Adrenal gland (tissue), 5 donors: Measurements from ENCODE around the gene CAPN7.

Experiments used
- CTCF ChIP-seq, 6 experiments: fragments of 450-650 bp in 4 of 6; fragments of 200-600 bp in 2 of 6; sonication (generic) in 1 of 6; IDR thresholded peaks; 1 replicate in 5 of 6; 2 replicates in 1 of 6; pipeline versions ENCODE4 v1.5.1 to v1.8.0; 2016 to 2021; ENCODE audit warnings: antibody characterized with exemption in 6 of 6, mild to moderate bottlenecking in 2 of 6, moderate library complexity in 1 of 6
- POLR2A ChIP-seq, 2 donors: fragments of 450-650 bp; IDR thresholded peaks; one replicate each; pipeline ENCODE4 v1.6.1; 2017; ENCODE audit warnings: antibody characterized with exemption in 2 of 2, mild to moderate bottlenecking in 2 of 2, moderate library complexity in 1 of 2
- donor health status: DM: no; HTN: no; CAD: no.

DNA sequence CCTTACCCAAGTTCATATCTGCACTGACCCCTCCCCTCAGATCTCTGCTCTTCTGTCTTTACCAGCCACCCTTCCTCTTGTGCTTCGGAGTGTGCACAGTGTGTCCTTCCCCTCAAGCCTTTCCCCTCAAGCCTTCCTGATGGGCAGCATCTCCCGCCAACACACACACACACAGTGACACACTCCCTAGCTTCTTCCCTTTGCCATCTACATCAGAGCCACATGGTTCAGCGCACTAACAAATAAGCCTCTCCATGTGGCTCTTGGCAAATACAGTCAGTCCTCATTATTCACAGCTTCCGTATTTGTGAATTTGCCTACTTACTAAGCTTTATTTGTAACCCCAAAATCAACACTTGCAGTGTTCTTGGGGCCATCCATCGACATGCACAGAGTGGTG, 88.9 kb downstream of the CAPN7 start:
- TF ChIP-seq POLR2A (IDR thresholded peaks at IDR 0.05) (no peak), CTCF (IDR thresholded peaks at IDR 0.05) (no peak)
